Hepatocyte (in vitro differentiated cells): ENCODE results near the gene CNTNAP2. TPM values are rescaled to one million over a fixed set of nuclear protein-coding genes. Genes with fewer than 3 reads are reported as not detected.

Experiments used
- DNase-seq: peaks from one replicate; pipeline ENCODE4 v3.0.0-alpha.2; 2016; ENCODE audit warnings: low spot score
- H2AFZ ChIP-seq: fragments of 200-600 bp; sonication (generic); 2 replicates; pipeline ENCODE4 v1.6.0; 2016; ENCODE audit warnings: antibody characterized with exemption, mild to moderate bottlenecking
- H3K27ac ChIP-seq: fragments of 200-600 bp; sonication (generic); 2 replicates; pipeline ENCODE4 v1.5.1; 2016; ENCODE audit warnings: mild to moderate bottlenecking
- H3K27me3 ChIP-seq: fragments of 200-600 bp; sonication (generic); 2 replicates; pipeline ENCODE4 v1.6.1; 2016
- H3K36me3 ChIP-seq: fragments of 200-600 bp; sonication (generic); replicated peaks from 2 replicates; pipeline ENCODE4 v1.5.1; 2016; ENCODE audit warnings: low read depth; ENCODE audit not compliant: insufficient read depth
- H3K4me1 ChIP-seq: fragments of 200-600 bp; sonication (generic); 2 replicates; pipeline ENCODE4 v1.5.1; 2016; ENCODE audit warnings: mild to moderate bottlenecking, moderate library complexity; ENCODE audit not compliant: insufficient read depth
- H3K4me2 ChIP-seq: fragments of 200-600 bp; sonication (generic); 2 replicates; pipeline ENCODE4 v1.6.0; 2016
- H3K4me3 ChIP-seq: fragments of 200-600 bp; sonication (generic); 2 replicates; pipeline ENCODE4 v1.5.1; 2016; ENCODE audit warnings: mild to moderate bottlenecking
- H3K79me2 ChIP-seq: fragments of 200-600 bp; sonication (generic); 2 replicates; pipeline ENCODE4 v1.6.0; 2017; ENCODE audit warnings: mild to moderate bottlenecking
- H3K9me2 ChIP-seq: fragments of 200-600 bp; sonication (generic); replicated peaks from 2 replicates; pipeline ENCODE4 v1.6.0; 2017; ENCODE audit warnings: mild to moderate bottlenecking; ENCODE audit not compliant: insufficient read depth
- H3K9me3 ChIP-seq: fragments of 200-600 bp; sonication (generic); 2 replicates; pipeline ENCODE4 v1.5.1; 2016; ENCODE audit warnings: low read depth, mild to moderate bottlenecking
- H4K20me1 ChIP-seq: fragments of 200-600 bp; sonication (generic); 2 replicates; pipeline ENCODE4 v1.6.0; 2016; ENCODE audit warnings: mild to moderate bottlenecking; ENCODE audit not compliant: insufficient read depth, poor library complexity, severe bottlenecking
- CTCF ChIP-seq: fragments of 200-600 bp; sonication (generic); IDR thresholded peaks from 2 replicates; pipeline ENCODE4 v1.5.1; 2016; ENCODE audit warnings: antibody characterized with exemption, mild to moderate bottlenecking; ENCODE audit not compliant: poor library complexity
- EZH2 ChIP-seq: fragments of 200-600 bp; sonication (generic); IDR thresholded peaks from 2 replicates; pipeline ENCODE4 v1.6.1; 2016; ENCODE audit warnings: antibody characterized with exemption, mild to moderate bottlenecking, borderline replicate concordance
- EZH2phosphoT487 ChIP-seq: fragments of 200-600 bp; sonication (generic); IDR thresholded peaks from one replicate; pipeline ENCODE4 v1.6.1; 2018; ENCODE audit warnings: antibody characterized with exemption, mild to moderate bottlenecking, low read depth, moderate library complexity; ENCODE audit not compliant: unreplicated experiment, severe bottlenecking
- WGBS: methylation state at CpG from one replicate; pipeline ENCODE4 v1.1.6; 2016; ENCODE audit warnings: low lambda C conversion rate; ENCODE audit errors: missing lambda C conversion rate; 5-methylcytosine and 5-hydroxymethylcytosine counted together
- polyA plus RNA-seq: library from polyadenylated mRNA; unstranded; fragments of >200 nt; fragmentation: Nextera tagmentation; extraction: Ambion mirVana; gene quantifications from 2 replicates; pipeline ENCODE4 v1.2.1, GENCODE V29; 2016
- total RNA-seq: library from RNA; depleted of rRNA; stranded (reverse); fragments of >200 nt; gene quantifications from 2 replicates; pipeline ENCODE4 v1.2.3, GENCODE V29; 2014

Gene CNTNAP2
- total and polyA plus RNA-seq, 2 experiments from 2014 or later: 7.5 to 14.7 TPM

GRCh38 chr7:146956321-146956720 lies 839.7 kb downstream of the CNTNAP2 start:
- no peak overlapping the region for H3K4me2 ChIP-seq
- H3K27me3 ChIP-seq: no peaks in the 10 kb centered on the region
- H3K79me2 ChIP-seq: no peaks in the 10 kb centered on the region
- no peaks in the 10 kb centered on the region for H3K9me2 ChIP-seq
- no peak overlapping the region for H2AFZ ChIP-seq
- no peaks in the 10 kb centered on the region for H3K4me1 ChIP-seq
- no peaks in the 10 kb centered on the region for H4K20me1 ChIP-seq
- H3K4me3 ChIP-seq: no peak overlapping the region
- H3K36me3 ChIP-seq: no peaks in the 10 kb centered on the region
- no peak for TF ChIP-seq CTCF
- no peak for TF ChIP-seq EZH2phosphoT487
- TF ChIP-seq EZH2: no peak
- no peaks in the 10 kb centered on the region for H3K9me3 ChIP-seq
- H3K27ac ChIP-seq: no peak overlapping the region
- no peak for DNase-seq

GRCh38 chr7:146956853-146957252 lies 840.3 kb downstream of the CNTNAP2 start:
- Histone ChIP-seq H4K20me1 (no peaks in the 10 kb centered on the region), H2AFZ (no peak overlapping the region)

GRCh38 chr7:146960773-146961391 lies 844.3 kb downstream of the CNTNAP2 start:
- WGBS: 69% methylated on average over 5 of the region's 5 CpGs
- Histone ChIP-seq H3K27me3 (no peaks in the 10 kb centered on the region), H2AFZ (no peak overlapping the region), H3K4me2 (no peak overlapping the region), H3K9me3 (no peaks in the 10 kb centered on the region), H3K9me2 (no peaks in the 10 kb centered on the region), H3K4me1 (no peaks in the 10 kb centered on the region), H4K20me1 (no peaks in the 10 kb centered on the region), H3K79me2 (no peaks in the 10 kb centered on the region), H3K36me3 (no peaks in the 10 kb centered on the region), H3K27ac (no peak overlapping the region), H3K4me3 (no peak overlapping the region)
- DNase-seq: no peak
- no peak for TF ChIP-seq CTCF
- TF ChIP-seq EZH2phosphoT487: no peak
- no peak for TF ChIP-seq EZH2

More at GRCh38 chr7:146956853-146957252, 840.3 kb downstream of the CNTNAP2 start:
- Histone ChIP-seq H3K9me2 (no peaks in the 10 kb centered on the region), H3K9me3 (no peaks in the 10 kb centered on the region), H3K27ac (no peak overlapping the region), H3K36me3 (no peaks in the 10 kb centered on the region), H3K4me1 (no peaks in the 10 kb centered on the region), H3K4me3 (no peak overlapping the region), H3K27me3 (no peaks in the 10 kb centered on the region), H3K79me2 (no peaks in the 10 kb centered on the region), H3K4me2 (no peak overlapping the region)
- TF ChIP-seq CTCF: no peak
- no peak for DNase-seq
- 84% methylated on average over 3 of the region's 3 CpGs for WGBS

- Histone ChIP-seq H3K4me3 (no peak overlapping the region), H3K36me3 (no peaks in the 10 kb centered on the region), H3K79me2 (no peaks in the 10 kb centered on the region), H3K4me1 (no peaks in the 10 kb centered on the region), H3K9me3 (no peaks in the 10 kb centered on the region), H2AFZ (no peak overlapping the region), H3K27me3 (no peaks in the 10 kb centered on the region), H4K20me1 (no peaks in the 10 kb centered on the region), H3K9me2 (no peaks in the 10 kb centered on the region), H3K27ac (no peak overlapping the region), H3K4me2 (no peak overlapping the region)
- WGBS: 84% methylated on average over 4 of the region's 4 CpGs
- TF ChIP-seq CTCF: no peak
- no peak for TF ChIP-seq EZH2phosphoT487
- no peak for TF ChIP-seq EZH2
- peak; percentile 21 for DNase-seq
These were observed 845.0 kb downstream of the CNTNAP2 start for GRCh38 chr7:146961617-146962016.
